AG04449 (cell line): ENCODE results near the gene ROCK2.

Experiments
- CTCF ChIA-PET: fragments of 350-600 bp; formaldehyde crosslinking; extraction: SDS; loops from one replicate; lab custom pipeline; 2021; ENCODE audit warnings: antibody characterized with exemption; lab: Yijun Ruan, JAX
- POLR2A ChIA-PET: fragments of 400-600, 350-600 bp; formaldehyde crosslinking; extraction: SDS; loops from one replicate; lab custom pipeline; 2020; ENCODE audit warnings: antibody characterized with exemption, inconsistent platforms; lab: Yijun Ruan, JAX
- DNase-seq: peaks from one replicate; pipeline ENCODE4 v3.0.0-alpha.2; 2010; ENCODE audit warnings: low read depth, low spot score
- H3K4me3 ChIP-seq: 2 replicates; pipeline ENCODE4 v1.5.1; 2011; ENCODE audit warnings: low read depth, mild to moderate bottlenecking, control low read depth, low read length
- TF ChIP-seq, protein P1 (sequence below): IDR thresholded peaks from one replicate; pipeline ENCODE4 v1.5.1; 2011; ENCODE audit warnings: mild to moderate bottlenecking, moderate library complexity, low read length, control low read depth, inconsistent platforms; ENCODE audit not compliant: insufficient read depth; ENCODE audit errors: missing control alignments

ROCK2 gene

DNA sequence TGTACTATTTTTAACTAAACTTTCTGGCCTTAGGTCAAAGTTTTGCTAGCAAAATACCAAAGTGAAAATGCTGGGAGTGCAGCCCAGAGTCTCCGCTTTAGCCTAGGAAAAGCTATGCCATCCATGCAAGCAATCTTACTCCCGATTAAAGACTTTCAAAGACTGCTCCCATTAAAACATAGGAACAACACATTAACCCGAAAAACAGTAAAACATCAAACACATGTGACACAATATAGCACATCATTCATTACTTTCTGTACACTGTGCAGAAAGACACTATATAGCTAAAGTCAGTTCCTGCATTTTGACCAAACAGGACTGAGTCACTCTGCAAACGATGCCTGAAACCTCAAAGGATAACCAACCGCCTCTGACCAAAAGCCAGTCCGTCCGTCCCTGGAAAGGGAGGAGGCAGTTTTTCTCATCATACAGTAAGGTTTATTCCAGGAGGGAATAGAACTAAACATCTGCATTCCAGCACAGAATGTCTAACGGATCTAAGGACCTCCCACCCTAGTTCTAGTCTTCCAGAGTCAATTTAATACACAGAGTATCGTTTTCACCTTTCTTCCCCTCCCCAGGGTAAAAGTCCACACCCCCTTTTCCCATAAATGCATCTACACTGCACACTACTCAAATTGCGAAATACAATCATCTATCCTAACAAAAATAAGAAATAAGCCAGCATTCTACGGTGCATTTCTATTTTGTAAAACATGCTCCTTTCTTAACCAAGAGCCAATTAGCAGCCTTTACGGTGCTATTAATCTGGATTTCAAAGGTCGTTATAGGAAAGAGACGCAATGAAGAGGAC lies 1.7 kb downstream of the ROCK2 start:
- TF ChIP-seq, protein P1, sequence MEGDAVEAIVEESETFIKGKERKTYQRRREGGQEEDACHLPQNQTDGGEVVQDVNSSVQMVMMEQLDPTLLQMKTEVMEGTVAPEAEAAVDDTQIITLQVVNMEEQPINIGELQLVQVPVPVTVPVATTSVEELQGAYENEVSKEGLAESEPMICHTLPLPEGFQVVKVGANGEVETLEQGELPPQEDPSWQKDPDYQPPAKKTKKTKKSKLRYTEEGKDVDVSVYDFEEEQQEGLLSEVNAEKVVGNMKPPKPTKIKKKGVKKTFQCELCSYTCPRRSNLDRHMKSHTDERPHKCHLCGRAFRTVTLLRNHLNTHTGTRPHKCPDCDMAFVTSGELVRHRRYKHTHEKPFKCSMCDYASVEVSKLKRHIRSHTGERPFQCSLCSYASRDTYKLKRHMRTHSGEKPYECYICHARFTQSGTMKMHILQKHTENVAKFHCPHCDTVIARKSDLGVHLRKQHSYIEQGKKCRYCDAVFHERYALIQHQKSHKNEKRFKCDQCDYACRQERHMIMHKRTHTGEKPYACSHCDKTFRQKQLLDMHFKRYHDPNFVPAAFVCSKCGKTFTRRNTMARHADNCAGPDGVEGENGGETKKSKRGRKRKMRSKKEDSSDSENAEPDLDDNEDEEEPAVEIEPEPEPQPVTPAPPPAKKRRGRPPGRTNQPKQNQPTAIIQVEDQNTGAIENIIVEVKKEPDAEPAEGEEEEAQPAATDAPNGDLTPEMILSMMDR, result no peak
- DNase-seq, result no peak
- ChIA-PET CTCF (interaction anchor here (0.6 to 1.3 kb wide), 3 partner anchors 11 to 240 kb away, joined by 3 read pairs; no protein-coding TSS in a partner anchor), POLR2A (interaction anchor here (1.0 kb wide), 1 partner anchor 13 kb away, joined by 3 read pairs; no protein-coding TSS in a partner anchor)
- peak overlapping the region; percentile 82 for H3K4me3 ChIP-seq

DNA sequence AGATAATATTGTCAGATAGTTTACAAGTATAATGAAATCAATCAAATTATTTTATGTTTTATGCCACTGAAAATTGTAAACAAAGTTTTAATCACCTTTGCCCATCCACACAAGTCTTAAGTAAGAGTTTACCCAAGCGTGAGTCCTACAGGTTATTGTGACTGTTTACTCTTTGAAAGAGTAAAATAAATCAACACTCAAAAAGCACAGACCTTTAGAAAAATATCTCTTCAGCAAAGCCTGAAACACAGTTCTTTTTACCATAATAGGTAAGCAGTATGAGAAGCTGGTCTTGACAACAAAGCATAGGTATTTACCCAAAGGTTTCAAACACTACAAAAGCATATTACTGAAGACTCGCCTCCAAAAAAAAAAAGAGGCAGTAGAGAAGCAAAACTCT lies 3.7 kb downstream of the ROCK2 start:
- H3K4me3 ChIP-seq, result no peak overlapping the region
- TF ChIP-seq, protein P1, result no peak
- no peak for DNase-seq
- ChIA-PET POLR2A (no interaction called here), CTCF (no interaction called here)

DNA sequence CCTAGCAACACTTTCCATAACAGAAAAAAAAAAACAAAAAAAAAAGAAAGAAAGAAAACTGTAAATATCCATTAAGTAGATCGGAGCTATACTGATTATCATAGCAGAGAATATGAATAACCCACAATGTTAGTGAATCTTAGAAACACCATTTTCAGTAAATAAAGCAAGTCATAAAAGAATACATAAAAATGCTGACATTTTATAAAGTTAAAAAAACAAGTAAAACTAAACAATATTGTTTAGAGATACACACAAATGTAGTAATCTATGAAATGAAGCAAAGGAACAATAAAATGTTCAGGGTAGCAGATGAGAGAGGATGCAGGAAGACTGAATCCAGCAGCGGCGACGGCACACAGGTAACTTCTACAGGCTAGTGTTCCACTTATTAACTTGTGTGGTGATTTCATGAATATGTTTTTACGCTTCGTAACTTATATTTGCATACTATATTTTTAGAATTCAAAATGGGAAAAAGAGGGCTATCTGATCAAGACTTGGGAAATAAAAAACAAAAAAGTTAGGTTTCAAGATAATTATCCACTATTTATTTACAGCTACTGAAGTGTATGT lies 4.8 kb downstream of the ROCK2 start:
- CTCF ChIA-PET, result interaction anchor here (0.6 to 0.9 kb wide), 3 partner anchors 12 to 109 kb away, joined by 3 read pairs; no protein-coding TSS in a partner anchor
- POLR2A ChIA-PET, result no interaction called here
- no peak for DNase-seq
- TF ChIP-seq, protein P1, result no peak
- H3K4me3 ChIP-seq, result no peak overlapping the region

DNA sequence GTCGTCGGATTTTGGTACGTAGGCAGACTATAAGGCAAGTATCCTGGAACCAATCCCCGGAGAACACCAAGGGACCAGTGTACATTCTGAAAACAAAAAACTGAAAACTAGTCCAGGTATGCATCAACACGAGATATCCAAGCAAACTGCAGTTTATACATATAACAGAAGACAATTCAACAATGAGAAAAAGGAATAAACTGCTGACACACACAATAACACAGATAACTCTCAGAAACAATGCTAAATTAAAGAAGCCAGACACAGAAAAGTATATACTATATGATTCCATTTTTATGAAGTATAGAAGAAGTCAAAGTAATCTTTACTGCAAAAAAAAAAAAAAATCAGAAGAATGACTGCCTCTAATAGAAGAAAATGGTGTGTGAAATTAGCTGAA lies 5.9 kb downstream of the ROCK2 start:
- DNase-seq, result no peak
- ChIA-PET CTCF (interaction anchor here (0.6 kb wide), 1 partner anchor 11 kb away, joined by 3 read pairs; no protein-coding TSS in a partner anchor), POLR2A (no interaction called here)
- TF ChIP-seq, protein P1, result no peak
- no peak overlapping the region for H3K4me3 ChIP-seq

DNA sequence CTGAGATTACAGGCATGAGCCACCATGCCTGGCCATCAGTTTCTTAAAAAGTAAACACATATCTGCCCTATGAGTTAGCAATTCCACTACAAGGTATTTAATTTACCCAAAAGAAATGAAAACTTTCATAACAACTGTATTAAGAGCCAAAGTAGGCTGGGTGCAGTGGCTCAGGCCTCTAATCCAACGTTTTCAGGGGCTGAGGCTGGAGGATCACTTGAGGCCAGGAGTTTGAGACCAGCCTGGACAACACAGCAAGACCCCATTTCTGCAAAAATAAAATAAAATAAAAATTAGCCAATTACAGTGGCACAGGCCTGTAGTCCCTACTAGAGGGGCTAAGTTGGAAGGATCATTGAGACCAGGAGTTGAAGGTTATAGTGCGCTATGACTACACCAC lies 6.5 kb downstream of the ROCK2 start:
- POLR2A ChIA-PET, result no interaction called here
- no peak overlapping the region for H3K4me3 ChIP-seq
- TF ChIP-seq, protein P1, result no peak
- CTCF ChIA-PET, result no interaction called here
- no peak for DNase-seq

DNA sequence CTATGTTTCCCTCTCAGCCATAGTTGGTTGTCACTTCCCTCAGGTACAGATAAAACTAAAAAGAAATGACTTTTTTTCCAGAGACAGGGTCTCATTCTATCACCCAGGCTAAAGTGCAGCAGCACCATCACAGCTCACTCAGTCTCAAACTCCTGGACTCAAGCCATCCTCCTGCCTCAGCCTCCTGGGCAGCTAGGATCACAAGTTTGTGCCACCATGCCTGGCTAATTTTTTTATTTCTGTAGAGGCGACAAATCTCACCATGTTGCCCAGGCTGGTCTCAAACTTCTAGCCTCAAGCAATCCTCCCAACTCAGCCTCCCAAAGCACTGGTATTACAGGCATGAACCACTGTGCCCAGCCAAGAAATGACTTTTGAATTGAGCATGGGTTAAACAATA lies 8.2 kb downstream of the ROCK2 start:
- POLR2A ChIA-PET, result no interaction called here
- TF ChIP-seq, protein P1, result no peak
- CTCF ChIA-PET, result no interaction called here
- no peak overlapping the region for H3K4me3 ChIP-seq
- no peak for DNase-seq
